HL-60 (cell line): ENCODE data around the gene ACSL5.

Experiments used
- CTCF ChIP-seq: IDR thresholded peaks from one replicate; pipeline ENCODE4 v1.5.1; 2011; ENCODE audit warnings: low read length, control low read depth, inconsistent platforms; ENCODE audit not compliant: insufficient read depth
- SPI1 ChIP-seq: IDR thresholded peaks from 2 replicates; pipeline ENCODE4 v1.6.1; 2012; ENCODE audit warnings: low read depth, mild to moderate bottlenecking, borderline replicate concordance

GRCh38 chr10:112349521-112350085 is 24.3 kb upstream of the ACSL5 start:
- no peak for TF ChIP-seq CTCF
- no peak for TF ChIP-seq SPI1
